DOHH2 (cell line): ENCODE results near the gene TP63.

Experiments
- H3F3A ChIP-seq: fragments of 200-600 bp; sonication (generic), shearing (Covaris generic); 2 replicates; pipeline ENCODE4 v1.6.0; 2016; ENCODE audit warnings: antibody characterized with exemption, mild to moderate bottlenecking; ENCODE audit not compliant: control insufficient read depth, insufficient read depth
- H3K27ac ChIP-seq: fragments of 200-600 bp; sonication (generic); 2 replicates; pipeline ENCODE4 v1.5.1; 2014; ENCODE audit warnings: low read depth, mild to moderate bottlenecking, low read length, moderate library complexity
- H3K27me3 ChIP-seq: fragments of 200-600 bp; sonication (generic); 2 replicates; pipeline ENCODE4 v1.6.1; 2014; ENCODE audit warnings: mild to moderate bottlenecking, low read length, mixed read lengths; ENCODE audit not compliant: control insufficient read depth
- H3K36me3 ChIP-seq: fragments of 200-600 bp; sonication (generic); 2 replicates; pipeline ENCODE4 v1.6.1; 2014; ENCODE audit warnings: mild to moderate bottlenecking, low read length, moderate library complexity, mixed read lengths; ENCODE audit not compliant: control insufficient read depth
- H3K4me1 ChIP-seq: fragments of 200-600 bp; sonication (generic); 2 replicates; pipeline ENCODE4 v1.6.1; 2014; ENCODE audit warnings: mild to moderate bottlenecking, low read length, mixed read lengths; ENCODE audit not compliant: control insufficient read depth
- H3K4me2 ChIP-seq: fragments of 200-600 bp; sonication (generic); 2 replicates; pipeline ENCODE4 v1.6.0; 2014; ENCODE audit warnings: mild to moderate bottlenecking, low read length, moderate library complexity
- H3K4me3 ChIP-seq: fragments of 200-600 bp; sonication (generic); 2 replicates; pipeline ENCODE4 v1.5.1; 2014; ENCODE audit warnings: mild to moderate bottlenecking, low read length, mixed read lengths
- H3K79me2 ChIP-seq: fragments of 200-600 bp; sonication (generic); 2 replicates; pipeline ENCODE4 v1.6.1; 2014; ENCODE audit warnings: mild to moderate bottlenecking, low read length, mixed read lengths; ENCODE audit not compliant: control insufficient read depth
- H3K9me2 ChIP-seq: fragments of 200-600 bp; sonication (generic); replicated peaks from 2 replicates; pipeline ENCODE4 v1.6.1; 2014; ENCODE audit warnings: mild to moderate bottlenecking, low read length, mixed read lengths; ENCODE audit not compliant: control insufficient read depth
- H3K9me3 ChIP-seq: fragments of 200-600 bp; sonication (generic); 2 replicates; pipeline ENCODE4 v1.6.1; 2014; ENCODE audit warnings: antibody characterized with exemption, low read length, mixed read lengths; ENCODE audit not compliant: control insufficient read depth, insufficient read depth
- H4K20me1 ChIP-seq: fragments of 200-600 bp; sonication (generic); 2 replicates; pipeline ENCODE4 v1.6.0; 2014; ENCODE audit warnings: low read depth, mild to moderate bottlenecking, antibody characterized with exemption, low read length, moderate library complexity; ENCODE audit not compliant: control insufficient read depth, insufficient read depth
- EZH2phosphoT487 ChIP-seq: fragments of 200-600 bp; sonication (generic); IDR thresholded peaks from 2 replicates; pipeline ENCODE4 v1.6.1; 2017; ENCODE audit warnings: borderline replicate concordance, mild to moderate bottlenecking, antibody characterized with exemption, low read length, moderate library complexity, mixed read lengths
- TF ChIP-seq, protein P1 (sequence below): fragments of 200-600 bp; sonication (generic); IDR thresholded peaks from one replicate; pipeline ENCODE4 v1.5.1; 2014; ENCODE audit warnings: antibody characterized with exemption, mild to moderate bottlenecking, low read depth, low read length; ENCODE audit not compliant: poor library complexity, severe bottlenecking

The TP63 gene

DNA sequence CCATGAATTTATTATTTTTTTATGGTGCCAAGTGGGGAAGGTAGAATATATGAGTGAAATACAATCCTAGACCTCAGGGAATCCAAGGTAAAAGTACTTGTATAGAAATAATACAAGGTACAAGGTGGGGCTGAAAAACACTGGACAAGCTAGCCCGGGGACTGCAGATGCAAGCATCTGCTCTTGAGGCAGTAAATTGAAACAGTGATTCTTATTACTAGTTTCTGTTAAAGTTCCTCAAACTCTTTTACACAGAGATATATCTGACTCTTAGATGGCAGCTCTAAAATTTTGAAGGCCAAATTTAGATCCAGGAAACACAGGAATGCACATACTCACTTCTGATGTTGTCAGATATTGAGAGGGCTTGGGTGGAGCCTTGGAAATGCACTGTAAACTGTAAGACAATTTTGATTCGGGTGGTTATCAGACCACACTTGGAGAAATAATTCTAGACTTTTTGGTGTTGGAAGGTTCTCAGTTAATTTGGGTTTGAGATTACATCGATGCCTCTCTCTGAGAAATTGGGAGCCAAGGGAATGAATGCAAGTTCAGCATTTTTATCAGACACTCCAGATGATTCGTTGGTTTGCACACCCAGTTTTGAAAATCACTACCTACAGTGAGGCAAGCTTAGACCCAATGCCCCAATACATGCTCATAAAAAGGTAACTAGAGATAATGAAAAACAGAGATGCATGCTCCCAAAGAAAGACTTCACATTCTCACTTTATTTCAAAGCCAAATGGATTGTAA lies 7.3 kb downstream of the TP63 start:
- Histone ChIP-seq H3F3A (no peaks in the 10 kb centered on the region), H3K4me3 (no peak overlapping the region), H3K27ac (no peak overlapping the region), H3K27me3 (no peaks in the 10 kb centered on the region), H3K36me3 (no peaks in the 10 kb centered on the region), H3K79me2 (peaks cover 27% of the 10 kb centered on the region), H3K4me2 (no peak overlapping the region), H4K20me1 (no peaks in the 10 kb centered on the region), H3K9me2 (no peaks in the 10 kb centered on the region), H3K9me3 (no peaks in the 10 kb centered on the region), H3K4me1 (peaks cover 21% of the 10 kb centered on the region)
- TF ChIP-seq, protein P1, sequence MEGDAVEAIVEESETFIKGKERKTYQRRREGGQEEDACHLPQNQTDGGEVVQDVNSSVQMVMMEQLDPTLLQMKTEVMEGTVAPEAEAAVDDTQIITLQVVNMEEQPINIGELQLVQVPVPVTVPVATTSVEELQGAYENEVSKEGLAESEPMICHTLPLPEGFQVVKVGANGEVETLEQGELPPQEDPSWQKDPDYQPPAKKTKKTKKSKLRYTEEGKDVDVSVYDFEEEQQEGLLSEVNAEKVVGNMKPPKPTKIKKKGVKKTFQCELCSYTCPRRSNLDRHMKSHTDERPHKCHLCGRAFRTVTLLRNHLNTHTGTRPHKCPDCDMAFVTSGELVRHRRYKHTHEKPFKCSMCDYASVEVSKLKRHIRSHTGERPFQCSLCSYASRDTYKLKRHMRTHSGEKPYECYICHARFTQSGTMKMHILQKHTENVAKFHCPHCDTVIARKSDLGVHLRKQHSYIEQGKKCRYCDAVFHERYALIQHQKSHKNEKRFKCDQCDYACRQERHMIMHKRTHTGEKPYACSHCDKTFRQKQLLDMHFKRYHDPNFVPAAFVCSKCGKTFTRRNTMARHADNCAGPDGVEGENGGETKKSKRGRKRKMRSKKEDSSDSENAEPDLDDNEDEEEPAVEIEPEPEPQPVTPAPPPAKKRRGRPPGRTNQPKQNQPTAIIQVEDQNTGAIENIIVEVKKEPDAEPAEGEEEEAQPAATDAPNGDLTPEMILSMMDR: no peak
- no peak for TF ChIP-seq EZH2phosphoT487

DNA sequence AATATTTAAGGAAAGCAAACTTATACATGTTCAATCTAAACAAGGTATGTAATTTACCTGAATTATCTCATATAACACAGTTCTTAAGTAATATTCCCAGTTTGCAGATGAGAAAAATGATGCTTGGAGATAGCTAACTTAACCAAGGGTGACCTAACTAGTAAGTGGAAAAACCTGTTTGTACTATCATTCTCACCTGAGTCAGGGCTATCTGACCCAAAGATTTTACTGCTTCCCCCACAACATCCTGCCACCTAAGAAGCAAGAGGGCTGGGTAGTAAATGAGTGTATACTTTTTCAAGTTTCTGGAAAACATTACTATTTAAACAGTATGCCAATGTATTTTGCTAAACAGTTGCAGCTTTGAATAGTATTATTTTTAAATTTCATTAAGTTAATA lies 10.6 kb downstream of the TP63 start:
- Histone ChIP-seq H4K20me1 (no peaks in the 10 kb centered on the region), H3K27ac (no peak overlapping the region), H3K4me3 (no peak overlapping the region), H3K9me3 (no peaks in the 10 kb centered on the region), H3K4me2 (no peak overlapping the region), H3K9me2 (no peaks in the 10 kb centered on the region), H3K27me3 (no peaks in the 10 kb centered on the region), H3K36me3 (no peaks in the 10 kb centered on the region), H3K4me1 (peaks cover 11% of the 10 kb centered on the region), H3F3A (no peaks in the 10 kb centered on the region), H3K79me2 (peaks cover 6% of the 10 kb centered on the region; the same call in 1 of the 2 replicates)
- TF ChIP-seq, protein P1: no peak
- no peak for TF ChIP-seq EZH2phosphoT487

DNA sequence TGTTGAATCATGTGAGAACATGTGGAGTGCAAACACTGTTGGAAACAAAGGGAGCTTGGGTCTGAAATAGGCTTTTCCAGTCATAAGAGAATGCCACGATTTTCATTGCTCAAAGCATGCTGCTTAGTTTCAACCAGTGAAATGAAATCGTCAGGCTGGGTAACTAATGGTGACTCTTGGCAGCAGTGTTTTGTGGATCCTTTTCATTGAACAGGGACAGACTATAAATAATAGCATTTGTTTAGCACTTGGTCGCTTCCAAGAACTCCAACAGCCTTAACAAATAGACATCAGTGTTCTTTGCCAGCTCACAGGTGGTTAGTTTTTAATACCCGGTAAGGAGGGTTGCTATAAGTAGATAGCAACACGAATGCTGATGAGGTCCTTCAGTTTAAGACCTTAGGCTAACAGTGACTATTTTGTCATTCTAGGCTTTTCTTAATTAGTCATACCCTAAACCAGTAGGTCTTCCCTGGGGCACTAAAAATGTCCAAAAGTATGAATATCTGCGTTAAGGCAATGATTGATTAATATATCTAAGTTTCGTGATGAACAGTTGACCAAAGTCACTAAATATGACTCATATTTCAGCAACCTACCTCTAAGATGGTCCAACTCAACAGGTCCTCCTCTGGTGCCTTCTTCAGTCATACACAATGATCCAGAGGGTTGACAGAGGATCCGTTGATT lies 15.8 kb downstream of the TP63 start:
- no peak overlapping the region for H3K27ac ChIP-seq
- H3K4me2 ChIP-seq: no peak overlapping the region
- H3K4me1 ChIP-seq: no peaks in the 10 kb centered on the region
- H3K9me3 ChIP-seq: no peaks in the 10 kb centered on the region
- H3F3A ChIP-seq: no peaks in the 10 kb centered on the region
- no peaks in the 10 kb centered on the region for H4K20me1 ChIP-seq
- no peaks in the 10 kb centered on the region for H3K27me3 ChIP-seq
- TF ChIP-seq, protein P1: no peak
- no peak for TF ChIP-seq EZH2phosphoT487
- H3K9me2 ChIP-seq: no peaks in the 10 kb centered on the region
- H3K4me3 ChIP-seq: no peak overlapping the region
- H3K79me2 ChIP-seq: no peaks in the 10 kb centered on the region
- H3K36me3 ChIP-seq: no peaks in the 10 kb centered on the region
